Endothelial cell of umbilical vein (primary cell): ENCODE data around the gene ETS1. TPM values are rescaled to one million over a fixed set of nuclear protein-coding genes. Genes with fewer than 3 reads are reported as not detected.

Experiments used
- BruUV-seq: library from RNA; stranded (reverse); fragments of 400-500 nt; replicated peaks from 2 replicates; lab custom pipeline; 2021; lab: Mats Ljungman, UMichigan
- CTCF ChIA-PET: fragments of 300-600, 350-600 bp; sonication (Branson Sonifier 250); formaldehyde crosslinking; loops from one replicate; lab custom pipeline; 2021; ENCODE audit warnings: antibody characterized with exemption, inconsistent platforms; lab: Charles Lee
- POLR2A ChIA-PET: fragments of 300-600, 350-600 bp; sonication (Branson Sonifier 250); formaldehyde crosslinking; loops from one replicate; lab custom pipeline; 2021; ENCODE audit warnings: antibody characterized with exemption, inconsistent platforms; lab: Charles Lee
- DNase-seq: peaks from one replicate; pipeline ENCODE4 v3.0.0-alpha.2; 2011; ENCODE audit warnings: low read depth, low spot score
- FAIRE-seq: peaks from 2 replicates; lab custom pipeline; 2011; peaks lifted over from hg19 to GRCh38; lab: Jason Lieb, UNC
- H2AFZ ChIP-seq: 2 replicates; pipeline ENCODE4 v1.6.0; 2012; ENCODE audit warnings: low read depth, low read length, control low read depth, inconsistent platforms
- H3K27ac ChIP-seq: 2 replicates; pipeline ENCODE4 v1.5.1; 2011; ENCODE audit warnings: low read depth, mild to moderate bottlenecking, control low read depth, low read length, moderate library complexity; ENCODE audit not compliant: insufficient read depth
- H3K27me3 ChIP-seq, 2 experiments: 2 replicates each; pipeline versions ENCODE4 v1.6.0 to v1.6.1; 2011; ENCODE audit warnings: low read length in 2 of 2, mixed read lengths in 1 of 2; ENCODE audit not compliant: control insufficient read depth in 2 of 2, insufficient read depth in 2 of 2
- H3K36me3 ChIP-seq, 2 experiments: 2 replicates in 1 of 2; 3 replicates in 1 of 2; pipeline ENCODE4 v1.5.1; 2011; ENCODE audit warnings: low read length in 2 of 2, mild to moderate bottlenecking in 1 of 2, moderate library complexity in 1 of 2; ENCODE audit not compliant: control insufficient read depth in 2 of 2, insufficient read depth in 2 of 2; ENCODE audit errors: extremely low read depth in 1 of 2
- H3K4me1 ChIP-seq: 3 replicates; pipeline ENCODE4 v1.5.1; 2011; ENCODE audit warnings: mild to moderate bottlenecking, low read length; ENCODE audit not compliant: control insufficient read depth, insufficient read depth; ENCODE audit errors: extremely low read depth
- H3K4me2 ChIP-seq: 2 replicates; pipeline ENCODE4 v1.6.1; 2011; ENCODE audit warnings: low read length, control low read depth, mixed read lengths; ENCODE audit not compliant: insufficient read depth
- H3K4me3 ChIP-seq, 3 experiments: fragments of 200-600 bp in 1 of 3; sonication (generic), shearing (Covaris generic) in 1 of 3; replicated peaks in 1 of 3; 2 replicates each; pipeline ENCODE4 v1.5.1; 2011 to 2016; ENCODE audit warnings: control low read depth in 3 of 3, low read length in 3 of 3, mild to moderate bottlenecking in 2 of 3, inconsistent platforms in 1 of 3, low read depth in 1 of 3, moderate library complexity in 1 of 3; ENCODE audit not compliant: insufficient read depth in 1 of 3
- H3K79me2 ChIP-seq: 2 replicates; pipeline ENCODE4 v1.6.0; 2012; ENCODE audit warnings: low read length, inconsistent platforms; ENCODE audit not compliant: control insufficient read depth, insufficient read depth
- H3K9ac ChIP-seq: replicated peaks from 2 replicates; pipeline ENCODE3; 2011; ENCODE audit warnings: low read length, control low read depth; ENCODE audit not compliant: insufficient read depth; ENCODE audit errors: extremely low read depth
- H3K9me1 ChIP-seq: replicated peaks from 3 replicates; pipeline ENCODE4 v1.6.0; 2011; ENCODE audit warnings: mild to moderate bottlenecking, low read length; ENCODE audit not compliant: control insufficient read depth, insufficient read depth; ENCODE audit errors: extremely low read depth
- H3K9me3 ChIP-seq: replicated peaks from 2 replicates; pipeline ENCODE4 v1.5.1; 2012; ENCODE audit warnings: low read length, inconsistent platforms; ENCODE audit not compliant: control insufficient read depth, insufficient read depth
- H4K20me1 ChIP-seq: replicated peaks from 2 replicates; pipeline ENCODE3; 2011; ENCODE audit warnings: mild to moderate bottlenecking, low read length; ENCODE audit not compliant: control insufficient read depth, insufficient read depth; ENCODE audit errors: extremely low read depth
- EZH2 ChIP-seq: IDR thresholded peaks from 2 replicates; pipeline ENCODE4 v1.6.1; 2012; ENCODE audit warnings: borderline replicate concordance, low read depth, mild to moderate bottlenecking, moderate library complexity, low read length, inconsistent platforms; ENCODE audit not compliant: severe bottlenecking
- FOS ChIP-seq: IDR thresholded peaks from 2 replicates; pipeline ENCODE4 v1.6.1; 2011; ENCODE audit warnings: mild to moderate bottlenecking, low read length, moderate library complexity, borderline replicate concordance; ENCODE audit not compliant: insufficient read depth
- GATA2 ChIP-seq: IDR thresholded peaks from 2 replicates; pipeline ENCODE4 v1.7.0; 2011; ENCODE audit warnings: low read depth, mild to moderate bottlenecking, moderate library complexity, mixed read lengths, low read length; ENCODE audit not compliant: insufficient read length, insufficient read depth
- JUN ChIP-seq: IDR thresholded peaks from 2 replicates; pipeline ENCODE4 v1.6.1; 2011; ENCODE audit warnings: borderline replicate concordance, low read depth; ENCODE audit not compliant: insufficient read length, insufficient read depth
- MYC ChIP-seq: IDR thresholded peaks from one replicate; pipeline ENCODE4 v1.6.1; 2011; ENCODE audit warnings: mild to moderate bottlenecking, low read depth, low read length
- POLR2A ChIP-seq: IDR thresholded peaks from 2 replicates; pipeline ENCODE4 v1.6.1; 2012; ENCODE audit warnings: low read depth, mild to moderate bottlenecking, control low read depth, low read length
- dilution Hi-C: fragments of 300-500 bp; cut with MboI; formaldehyde crosslinking; loops from one replicate; pipeline ENCODE4 v1.15.0; 2019; ENCODE audit warnings: low sequenced_read_pairs; ENCODE audit not compliant: extremely low pct_ligation_motif_present
- intact Hi-C: fragments of 100-400 bp; cut with micrococcal nuclease; formaldehyde crosslinking; loops from one replicate; pipeline ENCODE4 v1.10.0; 2022
- polyA plus RNA-seq, 4 experiments: library from polyadenylated mRNA; depleted of rRNA in 3 of 4; stranded (reverse) in 3 of 4; unstranded in 1 of 4; fragments of >200 nt; gene quantifications; 2 replicates each; pipeline versions ENCODE4 v1.2.1 to v1.2.3, GENCODE V29; 2011 to 2012; ENCODE audit warnings: missing spikeins in 1 of 4
- total RNA-seq: library from RNA; stranded (reverse); gene quantifications from 2 replicates; pipeline ENCODE4 v1.2.3, GENCODE V29; 2021
- TF ChIP-seq, protein P1 (sequence below): IDR thresholded peaks from 2 replicates; pipeline ENCODE4 v1.6.1; 2011; ENCODE audit not compliant: insufficient read depth, insufficient read length

Gene ETS1
- total and polyA plus RNA-seq, 2 donors (not counting 3 experiments of a cell fraction or from before 2014, with no cell fraction given) = 34.2 to 115 TPM

DNA sequence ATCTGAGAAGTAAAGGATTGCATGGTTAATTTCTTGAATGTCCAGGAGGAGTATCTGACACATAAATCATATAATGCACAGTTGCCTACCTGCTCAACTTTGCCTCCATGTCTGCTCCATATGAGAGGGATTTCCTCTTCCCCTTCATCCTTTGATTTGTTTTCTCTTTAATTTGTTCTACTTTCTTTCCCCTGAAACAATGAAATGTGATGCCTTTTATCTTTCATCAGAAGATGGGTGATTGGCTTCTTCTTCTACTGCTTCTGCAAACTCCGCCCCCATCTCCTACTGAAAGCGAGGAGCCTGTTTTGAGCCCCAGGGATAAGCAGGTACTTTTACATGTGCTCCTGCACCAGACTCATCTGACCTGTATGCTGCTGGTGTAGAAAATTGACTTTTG, 9.9 kb upstream of the ETS1 start:
- ChIA-PET CTCF (no interaction called here), POLR2A (no interaction called here)
- DNase-seq = no peak
- no peak overlapping the region for H3K9ac ChIP-seq
- H2AFZ ChIP-seq = no peak overlapping the region
- no peaks in the 10 kb centered on the region for H3K9me1 ChIP-seq
- H3K27ac ChIP-seq = no peak overlapping the region
- no peaks in the 10 kb centered on the region for H4K20me1 ChIP-seq
- no peak overlapping the region for H3K4me2 ChIP-seq
- no peak overlapping the region for H3K4me3 ChIP-seq
- dilution Hi-C loops (no loop called here), intact Hi-C loops (no loop called here)
- BruUV-seq = no TSS peak
- no peaks in the 10 kb centered on the region for H3K36me3 ChIP-seq
- no peak for FAIRE-seq
- H3K79me2 ChIP-seq = no peaks in the 10 kb centered on the region
- H3K27me3 ChIP-seq = peaks cover 6% of the 10 kb centered on the region in 2 experiments
- TF ChIP-seq GATA2 (no peak), MYC (no peak), POLR2A (no peak), FOS (no peak)
- H3K4me1 ChIP-seq = peaks cover 9% of the 10 kb centered on the region
- no peaks in the 10 kb centered on the region for H3K9me3 ChIP-seq

- no peak overlapping the region for H3K9ac ChIP-seq
- no peak overlapping the region for H3K27ac ChIP-seq
- H2AFZ ChIP-seq = no peak overlapping the region
- no peaks in the 10 kb centered on the region for H3K36me3 ChIP-seq
- no peaks in the 10 kb centered on the region for H3K9me1 ChIP-seq
- FAIRE-seq (no peak), DNase-seq (no peak)
- TF ChIP-seq POLR2A (no peak), EZH2 (no peak), MYC (no peak), JUN (no peak)
- TF ChIP-seq, protein P1, sequence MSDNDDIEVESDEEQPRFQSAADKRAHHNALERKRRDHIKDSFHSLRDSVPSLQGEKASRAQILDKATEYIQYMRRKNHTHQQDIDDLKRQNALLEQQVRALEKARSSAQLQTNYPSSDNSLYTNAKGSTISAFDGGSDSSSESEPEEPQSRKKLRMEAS = no peak
- ChIA-PET CTCF (interaction anchor here (1.9 to 2.1 kb wide), 2 partner anchors 10 to 438 kb away, joined by 7 to 12 read pairs; no protein-coding TSS in a partner anchor), POLR2A (no interaction called here)
- intact Hi-C loops = no loop called here
- dilution Hi-C loops = no loop called here
- peaks cover 9% of the 10 kb centered on the region for H3K4me1 ChIP-seq
- H3K4me2 ChIP-seq = no peak overlapping the region
- H3K9me3 ChIP-seq = no peaks in the 10 kb centered on the region
- BruUV-seq = no TSS peak
- H3K4me3 ChIP-seq = no peak overlapping the region
- no peaks in the 10 kb centered on the region for H4K20me1 ChIP-seq
- no peaks in the 10 kb centered on the region for H3K79me2 ChIP-seq
- peaks cover 8 to 13% of the 10 kb centered on the region in 2 experiments for H3K27me3 ChIP-seq
Measured at GRCh38 chr11:128596250-128596649, 8.9 kb upstream of the ETS1 start.
